ENCODE data around the gene PSD4. TPM values are rescaled to one million over a fixed set of nuclear protein-coding genes. Genes with fewer than 3 reads are reported as not detected.

Gene PSD4
- total and polyA plus RNA-seq, 2 experiments from 2014 or later = 2.5 to 9.0 TPM

DNA sequence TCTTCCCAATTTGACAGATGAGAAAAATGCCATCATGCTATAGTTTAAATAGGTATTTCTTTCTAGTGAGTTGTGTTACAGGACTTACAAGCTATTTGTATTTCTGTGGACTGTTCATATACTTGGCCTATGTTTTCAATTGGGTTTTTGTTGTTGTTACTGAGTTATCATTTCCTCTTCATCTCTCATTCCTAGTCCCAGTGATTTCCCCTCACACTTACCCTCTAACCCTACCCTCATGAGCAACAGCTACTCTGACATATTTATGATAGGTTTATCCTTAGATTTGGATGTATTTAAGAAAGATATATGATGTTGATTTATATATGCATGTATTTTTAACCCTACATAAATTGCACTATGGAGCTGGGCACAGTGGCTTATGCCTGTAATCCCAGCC is 10.9 kb upstream of the PSD4 start:
- Histone ChIP-seq H3K36me3 (no peaks in the 10 kb centered on the region), H3K9me3 (ENCODE audit: low read depth) (no peaks in the 10 kb centered on the region)

DNA sequence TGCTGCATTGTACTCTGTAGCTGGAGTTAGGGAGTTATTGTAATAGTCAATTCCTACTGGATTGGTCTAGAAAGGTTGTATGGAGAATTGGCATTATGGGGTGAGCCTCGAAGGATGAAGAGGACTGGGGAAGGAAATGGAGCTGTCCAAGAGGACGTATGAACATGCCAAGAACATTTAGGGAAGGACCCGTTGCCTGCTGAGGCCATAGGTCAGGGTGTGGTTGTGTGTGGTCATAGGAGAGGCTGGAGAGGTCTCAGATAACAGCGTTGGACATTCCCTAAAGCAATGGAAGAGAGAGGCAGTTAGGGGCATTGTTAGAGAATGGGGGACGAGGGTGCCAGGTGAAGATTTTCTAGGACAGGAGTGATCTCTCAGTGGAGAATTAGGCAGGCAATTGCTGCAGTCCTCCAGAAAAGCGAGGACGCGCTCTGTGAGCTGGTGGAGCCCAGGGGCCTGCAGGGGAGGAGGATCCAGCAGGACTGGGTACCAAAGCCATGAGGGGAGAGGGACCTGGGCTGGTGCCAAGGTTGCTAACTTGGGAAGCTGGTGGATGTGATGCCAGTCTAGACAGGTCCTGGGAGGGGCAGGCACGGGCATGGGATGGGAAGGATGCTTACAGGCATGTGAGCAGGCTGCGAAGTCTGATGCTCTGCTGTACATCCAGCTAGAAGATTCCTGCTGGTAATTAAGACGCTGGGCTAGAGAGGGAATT is 9.4 kb upstream of the PSD4 start:
- Histone ChIP-seq H3K36me3 (no peaks in the 10 kb centered on the region), H3K4me1 (ENCODE audit: low read depth) (no peaks in the 10 kb centered on the region), H3K9me3 (ENCODE audit: low read depth) (no peaks in the 10 kb centered on the region), H3K27ac (no peak overlapping the region), H3K4me3 (no peak overlapping the region), H3K27me3 (no peaks in the 10 kb centered on the region)
- DNase-seq (ENCODE audit: low read depth in 1 of 2, low spot score in 1 of 2) = no peak
- TF ChIP-seq, protein P1, sequence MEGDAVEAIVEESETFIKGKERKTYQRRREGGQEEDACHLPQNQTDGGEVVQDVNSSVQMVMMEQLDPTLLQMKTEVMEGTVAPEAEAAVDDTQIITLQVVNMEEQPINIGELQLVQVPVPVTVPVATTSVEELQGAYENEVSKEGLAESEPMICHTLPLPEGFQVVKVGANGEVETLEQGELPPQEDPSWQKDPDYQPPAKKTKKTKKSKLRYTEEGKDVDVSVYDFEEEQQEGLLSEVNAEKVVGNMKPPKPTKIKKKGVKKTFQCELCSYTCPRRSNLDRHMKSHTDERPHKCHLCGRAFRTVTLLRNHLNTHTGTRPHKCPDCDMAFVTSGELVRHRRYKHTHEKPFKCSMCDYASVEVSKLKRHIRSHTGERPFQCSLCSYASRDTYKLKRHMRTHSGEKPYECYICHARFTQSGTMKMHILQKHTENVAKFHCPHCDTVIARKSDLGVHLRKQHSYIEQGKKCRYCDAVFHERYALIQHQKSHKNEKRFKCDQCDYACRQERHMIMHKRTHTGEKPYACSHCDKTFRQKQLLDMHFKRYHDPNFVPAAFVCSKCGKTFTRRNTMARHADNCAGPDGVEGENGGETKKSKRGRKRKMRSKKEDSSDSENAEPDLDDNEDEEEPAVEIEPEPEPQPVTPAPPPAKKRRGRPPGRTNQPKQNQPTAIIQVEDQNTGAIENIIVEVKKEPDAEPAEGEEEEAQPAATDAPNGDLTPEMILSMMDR (IDR thresholded peaks at IDR 0.05; ENCODE audit: low read depth, low read length) = no peak

More for the DNA sequence above, 10.9 kb upstream of the PSD4 start:
- no peaks in the 10 kb centered on the region for H3K27me3 ChIP-seq
- no peak for DNase-seq (ENCODE audit: low read depth in 1 of 2, low spot score in 1 of 2)
- H3K4me1 ChIP-seq (ENCODE audit: low read depth) = no peaks in the 10 kb centered on the region
- no peak overlapping the region for H3K27ac ChIP-seq
- TF ChIP-seq, protein P1 (IDR thresholded peaks at IDR 0.05; ENCODE audit: low read depth, low read length) = no peak
- H3K4me3 ChIP-seq = no peak overlapping the region

DNA sequence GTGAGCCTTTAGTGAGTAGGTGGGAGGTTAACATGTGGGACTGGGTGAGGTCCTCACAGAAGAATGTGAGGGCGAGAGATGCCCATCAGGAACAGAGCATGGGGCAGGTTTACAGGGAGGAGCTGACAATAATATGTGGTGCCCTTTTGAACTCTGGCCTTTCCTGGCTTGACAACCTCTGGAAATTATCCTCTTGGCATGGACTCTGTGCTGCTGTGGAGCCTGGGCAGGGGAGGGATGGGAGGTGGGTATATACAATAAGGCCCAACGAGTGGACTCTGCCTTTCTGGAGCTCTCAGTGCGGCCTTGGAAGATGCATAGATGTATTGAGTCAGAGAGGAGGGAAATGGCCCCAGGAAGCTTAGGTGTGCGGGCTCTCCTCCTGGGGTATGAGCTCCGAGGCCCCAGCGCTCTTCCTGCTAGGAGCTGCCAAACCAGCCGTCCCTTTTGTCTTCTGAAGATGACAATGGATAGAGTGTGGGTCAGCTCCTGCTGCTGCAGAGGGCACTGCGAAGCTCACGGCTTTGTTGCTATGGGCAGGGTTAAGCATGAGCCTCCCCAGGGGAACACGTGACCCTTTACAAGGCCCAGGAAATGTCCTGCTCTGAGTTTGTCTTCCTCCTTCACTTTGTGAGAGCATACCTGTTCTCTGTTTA is 8.7 kb upstream of the PSD4 start:
- Histone ChIP-seq H3K27me3 (no peaks in the 10 kb centered on the region), H3K9me3 (ENCODE audit: low read depth) (no peaks in the 10 kb centered on the region), H3K4me1 (ENCODE audit: low read depth) (no peaks in the 10 kb centered on the region), H3K36me3 (no peaks in the 10 kb centered on the region), H3K4me3 (no peak overlapping the region), H3K27ac (no peak overlapping the region)
- TF ChIP-seq, protein P1 (IDR thresholded peaks at IDR 0.05; ENCODE audit: low read depth, low read length) = no peak
- DNase-seq (ENCODE audit: low read depth in 1 of 2, low spot score in 1 of 2) = no peak

DNA sequence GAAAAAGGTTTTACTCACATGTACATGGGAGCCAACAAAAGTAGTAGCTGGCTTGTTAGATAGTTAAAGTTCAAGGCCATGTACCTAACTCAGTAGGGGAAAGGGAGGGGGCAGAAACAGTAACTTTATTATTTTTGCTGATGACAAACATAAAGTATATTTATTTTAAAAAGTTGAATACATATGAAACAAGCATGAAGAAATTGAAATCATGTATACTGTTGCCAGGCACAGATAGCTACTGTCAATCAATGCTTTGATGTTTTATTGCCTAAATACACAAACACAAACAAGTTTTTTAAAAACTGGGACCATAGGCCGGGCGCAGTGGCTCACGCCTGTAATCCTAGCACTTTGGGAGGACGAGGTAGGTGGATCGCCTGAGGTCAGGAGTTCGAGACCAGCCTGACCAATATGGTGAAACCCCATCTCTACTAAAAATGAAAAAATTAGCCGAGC is 7.6 kb upstream of the PSD4 start:
- Histone ChIP-seq H3K4me1 (ENCODE audit: low read depth) (no peaks in the 10 kb centered on the region), H3K4me3 (no peak overlapping the region), H3K27me3 (no peaks in the 10 kb centered on the region), H3K36me3 (no peaks in the 10 kb centered on the region), H3K27ac (no peak overlapping the region), H3K9me3 (ENCODE audit: low read depth) (no peaks in the 10 kb centered on the region)
- TF ChIP-seq, protein P1 (IDR thresholded peaks at IDR 0.05; ENCODE audit: low read depth, low read length) = no peak
- no peak for DNase-seq (ENCODE audit: low read depth in 1 of 2, low spot score in 1 of 2)

DNA sequence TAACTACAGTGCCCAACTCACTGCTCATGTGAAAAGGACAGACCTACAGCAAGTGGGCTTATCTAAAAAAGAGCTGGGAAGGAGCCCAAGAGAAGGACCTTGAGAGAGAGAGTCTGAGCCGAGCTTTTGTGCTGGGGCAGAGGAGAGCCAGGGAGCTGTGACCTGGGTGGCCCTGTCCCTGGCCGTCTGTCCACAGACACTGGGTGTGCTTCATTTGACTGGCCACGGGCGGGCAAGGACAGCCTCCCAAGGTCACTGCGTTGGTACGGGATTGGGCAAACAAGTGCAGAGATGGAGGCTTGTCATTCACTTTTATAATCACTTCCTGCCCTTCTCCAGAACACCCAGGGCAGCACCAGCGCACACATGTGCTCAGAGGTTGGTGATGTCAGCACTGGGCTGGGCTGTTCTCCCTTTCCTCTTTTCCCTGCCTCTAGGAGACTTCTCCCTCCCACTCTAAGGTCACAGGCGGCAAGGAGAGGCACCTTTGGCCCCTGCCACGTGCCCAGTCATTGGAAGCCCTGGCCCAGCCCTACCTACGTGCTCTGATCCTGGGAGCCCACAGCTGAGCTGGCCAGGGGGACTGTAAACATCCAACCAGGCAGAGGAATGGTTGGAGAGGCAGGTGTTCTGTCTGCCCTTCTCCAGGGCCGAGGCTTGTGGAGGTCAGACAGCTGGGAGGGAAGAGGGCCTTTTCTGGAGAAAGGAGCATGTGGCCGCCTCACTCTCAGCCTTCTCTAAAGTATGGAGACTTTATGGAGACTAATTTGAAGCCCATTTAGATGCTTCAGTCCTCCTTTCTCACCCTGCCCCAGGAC is 6.4 kb upstream of the PSD4 start:
- H3K27me3 ChIP-seq = no peaks in the 10 kb centered on the region
- H3K36me3 ChIP-seq = no peaks in the 10 kb centered on the region
- TF ChIP-seq, protein P1 (IDR thresholded peaks at IDR 0.05; ENCODE audit: low read depth, low read length) = no peak
- no peak overlapping the region for H3K4me3 ChIP-seq
- H3K4me1 ChIP-seq (ENCODE audit: low read depth) = no peaks in the 10 kb centered on the region
- H3K9me3 ChIP-seq (ENCODE audit: low read depth) = no peaks in the 10 kb centered on the region
- no peak for DNase-seq (ENCODE audit: low read depth in 1 of 2, low spot score in 1 of 2)
- H3K27ac ChIP-seq = no peak overlapping the region
